ENCODE results near the gene CXCR5. TPM values are rescaled to one million over a fixed set of nuclear protein-coding genes. Genes with fewer than 3 reads are reported as not detected.

The CXCR5 gene
- total and polyA plus RNA-seq, 10 of the 15 experiments (the other 5 are each of a cell fraction or from before 2014, with no cell fraction given), result 0.03 to 0.63 (median 0.25) TPM

DNA sequence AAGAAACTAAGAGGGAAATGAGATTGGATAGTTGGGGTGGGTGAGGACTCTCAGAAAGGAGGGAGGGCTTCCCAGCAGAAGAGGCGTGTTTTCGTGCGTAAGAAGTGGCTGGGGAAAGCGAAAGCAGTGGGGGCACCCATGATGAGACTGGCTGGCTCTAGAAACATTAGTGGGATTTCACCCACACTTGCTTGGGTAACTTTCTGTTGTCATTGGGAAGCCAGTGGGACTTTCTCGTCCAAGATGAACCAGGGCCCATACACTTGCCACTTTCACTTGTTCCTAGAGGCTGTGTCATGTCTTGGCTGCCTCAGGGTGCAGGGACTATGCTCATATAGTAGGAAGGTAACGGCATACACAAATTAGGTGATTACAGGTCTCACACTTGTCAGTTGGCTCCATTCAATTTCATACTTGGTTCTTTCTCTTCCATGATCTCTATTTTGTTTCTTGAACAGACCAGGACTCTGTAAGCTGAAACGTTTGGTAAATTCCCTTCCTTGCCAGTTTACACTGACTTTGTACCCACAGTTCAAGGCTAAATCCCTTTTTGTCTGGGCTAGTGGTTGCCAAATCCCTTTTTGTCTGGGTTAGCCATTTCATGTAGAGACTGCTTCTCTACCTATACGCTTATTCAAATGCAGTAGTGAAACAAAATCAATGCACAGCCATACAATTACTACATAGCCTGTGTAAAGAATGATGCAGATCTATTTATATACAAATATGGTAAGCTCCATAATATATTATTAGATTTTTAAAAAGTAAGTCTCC is 42.0 kb upstream of the CXCR5 start (continued):
- TF ChIP-seq, protein P1, sequence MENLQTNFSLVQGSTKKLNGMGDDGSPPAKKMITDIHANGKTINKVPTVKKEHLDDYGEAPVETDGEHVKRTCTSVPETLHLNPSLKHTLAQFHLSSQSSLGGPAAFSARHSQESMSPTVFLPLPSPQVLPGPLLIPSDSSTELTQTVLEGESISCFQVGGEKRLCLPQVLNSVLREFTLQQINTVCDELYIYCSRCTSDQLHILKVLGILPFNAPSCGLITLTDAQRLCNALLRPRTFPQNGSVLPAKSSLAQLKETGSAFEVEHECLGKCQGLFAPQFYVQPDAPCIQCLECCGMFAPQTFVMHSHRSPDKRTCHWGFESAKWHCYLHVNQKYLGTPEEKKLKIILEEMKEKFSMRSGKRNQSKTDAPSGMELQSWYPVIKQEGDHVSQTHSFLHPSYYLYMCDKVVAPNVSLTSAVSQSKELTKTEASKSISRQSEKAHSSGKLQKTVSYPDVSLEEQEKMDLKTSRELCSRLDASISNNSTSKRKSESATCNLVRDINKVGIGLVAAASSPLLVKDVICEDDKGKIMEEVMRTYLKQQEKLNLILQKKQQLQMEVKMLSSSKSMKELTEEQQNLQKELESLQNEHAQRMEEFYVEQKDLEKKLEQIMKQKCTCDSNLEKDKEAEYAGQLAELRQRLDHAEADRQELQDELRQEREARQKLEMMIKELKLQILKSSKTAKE (IDR thresholded peaks at IDR 0.05; ENCODE audit: low read depth, poor library complexity, severe bottlenecking), result peak; percentile 85
- no peak for TF ChIP-seq NR2F1 (conservative IDR thresholded peaks at IDR 0.05)

DNA sequence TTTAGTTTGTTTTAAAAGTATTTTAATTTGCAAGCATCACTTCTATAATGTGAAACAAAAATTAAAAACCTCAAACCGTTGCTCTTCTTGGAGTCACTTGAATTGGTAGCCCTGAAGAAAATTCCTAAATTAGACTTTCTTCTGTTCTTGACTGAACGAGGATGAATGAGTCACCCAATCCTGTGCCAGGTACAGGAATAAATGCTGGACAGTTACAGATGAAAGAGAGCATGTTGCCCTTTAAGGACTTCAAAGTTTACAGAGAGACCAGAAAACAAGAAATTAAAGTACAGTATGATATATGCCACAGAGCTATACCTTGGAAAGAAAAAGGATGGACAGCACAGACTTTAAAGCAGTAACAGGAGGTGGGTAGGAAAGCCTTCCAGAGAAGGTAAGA is 41.3 kb upstream of the CXCR5 start:
- intact Hi-C loops (cut with micrococcal nuclease; ENCODE audit: unreplicated experiment), result no loop called here
- Histone ChIP-seq H2AFZ (ENCODE audit: control insufficient read depth, low read depth, low read length) (no peak overlapping the region), H3K4me3 (no peak overlapping the region), H3K27ac (ENCODE audit: control insufficient read depth, insufficient read depth) (no peak overlapping the region), H3K79me2 (ENCODE audit: control insufficient read depth, insufficient read depth, low read length) (no peaks in the 10 kb centered on the region), H3K4me1 (ENCODE audit: control insufficient read depth, insufficient read depth, low read length) (peaks cover 32% of the 10 kb centered on the region), H3K4me2 (ENCODE audit: control insufficient read depth, insufficient read depth) (no peak overlapping the region; the same call in 1 of the 2 replicates), H3K9me3 (replicated peaks; ENCODE audit: control insufficient read depth, insufficient read depth, low read length) (no peaks in the 10 kb centered on the region), H3K27me3 (replicated peaks in 1 of 2; ENCODE audit: control insufficient read depth in 2 of 2, insufficient read depth in 2 of 2, low read length in 1 of 2) (no peaks in the 10 kb centered on the region; a peak in 1 of 4 replicates), H3K36me3 (ENCODE audit: control insufficient read depth in 2 of 2, insufficient read depth in 2 of 2, low read length in 1 of 2) (no peaks in the 10 kb centered on the region), H3K9ac (ENCODE audit: control insufficient read depth, insufficient read depth, low read length) (no peak overlapping the region), H4K20me1 (ENCODE audit: control insufficient read depth, insufficient read depth) (no peaks in the 10 kb centered on the region)
- no peak for ATAC-seq
- WGBS (ENCODE audit: insufficient coverage, insufficient replicate concordance, low lambda C conversion rate, missing lambda C conversion rate), result 26% methylated on average over 2 of the region's 2 CpGs
- ChIA-PET SMC1A (ENCODE audit: uncharacterized antibody, unreplicated experiment) (interaction anchor here (1.0 to 8.2 kb wide), 5 partner anchors 22 to 53 kb away, joined by 3 to 59 read pairs (median 5); partner anchors contain the start of gene CXCR5), POLR2A (interaction anchor here (1.0 kb wide), 1 partner anchor 22 kb away, joined by 5 read pairs; no protein-coding TSS in a partner anchor), CTCF (interaction anchor here (1.0 kb wide), 1 partner anchor 21 kb away, joined by 3 read pairs; no protein-coding TSS in a partner anchor), RAD21 (ENCODE audit: unreplicated experiment) (interaction anchor here (0.5 to 4.7 kb wide), 4 partner anchors 13 to 127 kb away, joined by 3 to 47 read pairs (median 4); no protein-coding TSS in a partner anchor)
- no peak for FAIRE-seq
- in situ Hi-C loops (cut with MboI), result no loop called here
- no peak for DNase-seq (ENCODE audit: low read depth, low spot score)
- BruUV-seq (replicated peaks), result no TSS peak
- TF ChIP-seq, protein P2, sequence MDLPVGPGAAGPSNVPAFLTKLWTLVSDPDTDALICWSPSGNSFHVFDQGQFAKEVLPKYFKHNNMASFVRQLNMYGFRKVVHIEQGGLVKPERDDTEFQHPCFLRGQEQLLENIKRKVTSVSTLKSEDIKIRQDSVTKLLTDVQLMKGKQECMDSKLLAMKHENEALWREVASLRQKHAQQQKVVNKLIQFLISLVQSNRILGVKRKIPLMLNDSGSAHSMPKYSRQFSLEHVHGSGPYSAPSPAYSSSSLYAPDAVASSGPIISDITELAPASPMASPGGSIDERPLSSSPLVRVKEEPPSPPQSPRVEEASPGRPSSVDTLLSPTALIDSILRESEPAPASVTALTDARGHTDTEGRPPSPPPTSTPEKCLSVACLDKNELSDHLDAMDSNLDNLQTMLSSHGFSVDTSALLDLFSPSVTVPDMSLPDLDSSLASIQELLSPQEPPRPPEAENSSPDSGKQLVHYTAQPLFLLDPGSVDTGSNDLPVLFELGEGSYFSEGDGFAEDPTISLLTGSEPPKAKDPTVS (IDR thresholded peaks at IDR 0.05; ENCODE audit: low read depth, low read length), result no peak
- TF ChIP-seq CBX3 (IDR thresholded peaks at IDR 0.05; ENCODE audit: borderline replicate concordance, low read depth) (no peak), POLR2A (IDR thresholded peaks at IDR 0.05; ENCODE audit: low read depth, low read length) (no peak), WRNIP1 (IDR thresholded peaks at IDR 0.05; ENCODE audit: borderline replicate concordance, low read depth, low read length) (no peak), KLF5 (IDR thresholded peaks at IDR 0.05; ENCODE audit: partially characterized antibody) (no peak), SRF (IDR thresholded peaks at IDR 0.05; ENCODE audit: low read depth in 2 of 2, low read length in 2 of 2) (no peak), YBX1 (IDR thresholded peaks at IDR 0.05) (no peak), TARDBP (IDR thresholded peaks at IDR 0.05; ENCODE audit: borderline replicate concordance) (no peak)
- TF ChIP-seq, protein P3, sequence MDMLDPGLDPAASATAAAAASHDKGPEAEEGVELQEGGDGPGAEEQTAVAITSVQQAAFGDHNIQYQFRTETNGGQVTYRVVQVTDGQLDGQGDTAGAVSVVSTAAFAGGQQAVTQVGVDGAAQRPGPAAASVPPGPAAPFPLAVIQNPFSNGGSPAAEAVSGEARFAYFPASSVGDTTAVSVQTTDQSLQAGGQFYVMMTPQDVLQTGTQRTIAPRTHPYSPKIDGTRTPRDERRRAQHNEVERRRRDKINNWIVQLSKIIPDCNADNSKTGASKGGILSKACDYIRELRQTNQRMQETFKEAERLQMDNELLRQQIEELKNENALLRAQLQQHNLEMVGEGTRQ (IDR thresholded peaks at IDR 0.05; ENCODE audit: borderline replicate concordance, low read depth, low read length), result no peak
- TF ChIP-seq, protein P4, sequence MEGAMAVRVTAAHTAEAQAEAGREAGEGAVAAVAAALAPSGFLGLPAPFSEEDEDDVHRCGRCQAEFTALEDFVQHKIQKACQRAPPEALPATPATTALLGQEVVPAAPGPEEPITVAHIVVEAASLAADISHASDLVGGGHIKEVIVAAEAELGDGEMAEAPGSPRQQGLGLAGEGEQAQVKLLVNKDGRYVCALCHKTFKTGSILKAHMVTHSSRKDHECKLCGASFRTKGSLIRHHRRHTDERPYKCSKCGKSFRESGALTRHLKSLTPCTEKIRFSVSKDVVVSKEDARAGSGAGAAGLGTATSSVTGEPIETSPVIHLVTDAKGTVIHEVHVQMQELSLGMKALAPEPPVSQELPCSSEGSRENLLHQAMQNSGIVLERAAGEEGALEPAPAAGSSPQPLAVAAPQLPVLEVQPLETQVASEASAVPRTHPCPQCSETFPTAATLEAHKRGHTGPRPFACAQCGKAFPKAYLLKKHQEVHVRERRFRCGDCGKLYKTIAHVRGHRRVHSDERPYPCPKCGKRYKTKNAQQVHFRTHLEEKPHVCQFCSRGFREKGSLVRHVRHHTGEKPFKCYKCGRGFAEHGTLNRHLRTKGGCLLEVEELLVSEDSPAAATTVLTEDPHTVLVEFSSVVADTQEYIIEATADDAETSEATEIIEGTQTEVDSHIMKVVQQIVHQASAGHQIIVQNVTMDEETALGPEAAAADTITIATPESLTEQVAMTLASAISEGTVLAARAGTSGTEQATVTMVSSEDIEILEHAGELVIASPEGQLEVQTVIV (IDR thresholded peaks at IDR 0.05; ENCODE audit: borderline replicate concordance, partially characterized antibody), result no peak
- TF ChIP-seq, protein P5, sequence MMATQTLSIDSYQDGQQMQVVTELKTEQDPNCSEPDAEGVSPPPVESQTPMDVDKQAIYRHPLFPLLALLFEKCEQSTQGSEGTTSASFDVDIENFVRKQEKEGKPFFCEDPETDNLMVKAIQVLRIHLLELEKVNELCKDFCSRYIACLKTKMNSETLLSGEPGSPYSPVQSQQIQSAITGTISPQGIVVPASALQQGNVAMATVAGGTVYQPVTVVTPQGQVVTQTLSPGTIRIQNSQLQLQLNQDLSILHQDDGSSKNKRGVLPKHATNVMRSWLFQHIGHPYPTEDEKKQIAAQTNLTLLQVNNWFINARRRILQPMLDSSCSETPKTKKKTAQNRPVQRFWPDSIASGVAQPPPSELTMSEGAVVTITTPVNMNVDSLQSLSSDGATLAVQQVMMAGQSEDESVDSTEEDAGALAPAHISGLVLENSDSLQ (IDR thresholded peaks at IDR 0.05), result no peak
